Rectal smooth muscle tissue (tissue), 1 donor: ENCODE results near the gene PALM3.

Experiments
- H3K27ac ChIP-seq: one replicate; pipeline ENCODE4 v1.7.0; 2013; ENCODE audit warnings: low read depth, low read length, inconsistent platforms
- H3K27me3 ChIP-seq: one replicate; pipeline ENCODE4 v1.7.0; 2013; ENCODE audit warnings: low read length; ENCODE audit not compliant: control insufficient read depth, insufficient read depth
- H3K36me3 ChIP-seq: one replicate; pipeline ENCODE4 v1.7.0; 2013; ENCODE audit warnings: low read length; ENCODE audit not compliant: control insufficient read depth, insufficient read depth
- H3K4me1 ChIP-seq: one replicate; pipeline ENCODE4 v1.7.0; 2013; ENCODE audit warnings: low read length; ENCODE audit not compliant: control insufficient read depth, insufficient read depth
- H3K4me3 ChIP-seq: one replicate; pipeline ENCODE4 v1.7.0; 2013; ENCODE audit warnings: low read length
- H3K9ac ChIP-seq: one replicate; pipeline ENCODE4 v1.7.0; 2013; ENCODE audit warnings: low read length

PALM3 gene

DNA sequence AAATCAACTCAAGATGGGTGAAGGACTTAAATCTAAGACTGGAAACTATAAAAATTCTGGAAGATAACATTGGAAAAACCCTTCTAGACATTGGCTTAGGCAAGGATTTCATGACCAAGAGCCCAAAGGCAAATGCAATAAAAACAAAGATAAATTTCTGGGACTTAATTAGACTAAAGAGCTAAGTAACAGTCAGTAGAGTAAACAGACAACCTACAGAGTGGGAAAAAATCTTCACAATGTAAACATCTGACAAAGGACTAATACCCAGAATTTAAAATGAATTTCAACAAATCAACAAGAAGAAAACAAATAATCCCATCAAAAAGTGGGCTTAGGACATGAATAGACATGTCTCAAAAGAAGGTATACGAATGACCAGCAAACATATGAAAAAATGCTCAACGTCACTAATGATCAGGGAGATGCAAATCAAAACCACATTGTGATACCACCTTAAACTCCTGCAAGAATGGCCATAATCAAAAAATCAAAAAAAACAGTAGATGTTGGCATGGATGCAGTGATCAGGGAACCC is 49.4 kb downstream of the PALM3 start:
- no peak overlapping the region for H3K4me3 ChIP-seq
- H3K4me1 ChIP-seq: no peaks in the 10 kb centered on the region
- no peak overlapping the region for H3K9ac ChIP-seq
- no peaks in the 10 kb centered on the region for H3K36me3 ChIP-seq
- H3K27me3 ChIP-seq: no peaks in the 10 kb centered on the region
- no peak overlapping the region for H3K27ac ChIP-seq

DNA sequence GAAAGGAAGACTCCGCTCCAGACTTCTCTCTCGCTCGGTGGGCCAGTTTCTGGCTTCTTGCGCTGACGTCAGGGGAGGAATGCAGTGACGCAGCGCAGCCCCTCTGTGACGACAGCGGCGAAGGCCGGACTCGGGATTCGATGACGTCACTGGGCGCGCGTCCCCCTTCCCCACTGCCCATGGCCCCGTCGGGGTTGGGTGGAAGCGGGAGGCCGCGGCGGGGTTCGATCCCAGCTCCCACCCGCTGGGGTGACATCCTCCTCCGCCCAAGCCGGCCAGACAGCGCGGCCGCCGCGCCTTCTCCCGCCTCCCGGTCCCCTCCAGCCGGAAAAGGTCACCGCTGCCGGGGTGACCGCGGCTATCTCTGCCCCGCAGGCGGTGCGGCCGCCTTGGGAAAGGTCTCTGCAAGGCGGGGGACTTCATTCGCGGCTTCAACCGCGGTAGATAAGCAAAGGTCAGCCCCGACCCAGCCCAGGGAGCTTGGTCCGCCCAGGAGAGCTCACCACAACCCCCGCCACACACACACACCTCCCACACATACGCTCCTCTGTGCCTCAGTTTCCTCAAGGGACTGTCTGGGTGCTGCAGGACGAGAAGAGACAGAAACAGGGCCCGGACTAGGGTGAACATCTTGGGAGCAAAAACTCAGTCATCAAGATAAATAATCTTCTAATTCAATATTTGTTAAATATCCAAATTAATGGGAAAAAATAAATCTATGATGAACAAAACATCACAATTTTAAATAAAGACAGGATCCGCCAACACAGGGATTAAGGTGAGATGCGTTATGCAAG is 54.9 kb downstream of the PALM3 start:
- H3K9ac ChIP-seq: peak overlapping the region; percentile 98
- no peaks in the 10 kb centered on the region for H3K27me3 ChIP-seq

DNA sequence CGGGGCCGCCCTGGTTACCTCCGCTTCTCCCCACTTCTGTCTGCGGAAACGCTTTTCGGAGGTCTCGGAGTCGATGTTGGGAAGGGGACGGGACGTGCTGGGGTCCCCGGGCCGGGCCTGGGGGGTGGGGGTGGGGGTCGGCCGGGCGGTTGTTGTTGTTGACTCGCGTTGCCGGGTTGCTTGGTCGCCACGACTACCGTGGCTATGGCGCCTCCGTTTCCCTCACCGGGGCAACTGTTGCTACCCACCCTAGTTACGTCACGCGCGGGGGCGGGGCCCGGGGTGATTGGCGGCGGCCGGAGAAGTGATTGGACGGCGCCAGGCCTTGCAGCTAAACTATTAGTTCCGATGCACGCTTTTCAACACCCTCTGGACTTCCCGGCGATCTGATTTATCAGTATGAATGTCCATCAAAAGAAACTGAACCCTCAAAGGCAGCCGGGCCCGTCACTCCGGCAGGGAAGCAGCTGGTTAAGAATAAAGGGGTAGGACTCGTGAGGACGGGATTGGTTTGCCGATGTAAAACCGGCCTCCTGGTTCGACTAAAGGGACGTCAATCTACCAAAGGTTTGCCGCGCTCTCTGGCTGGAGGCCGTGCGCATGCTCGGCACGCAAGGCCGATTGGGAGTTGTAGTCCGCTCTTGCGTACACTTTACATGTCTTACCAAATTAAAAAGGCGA is 55.7 kb downstream of the PALM3 start, which contains the start of gene RFX1:
RFX1 (minus strand) TSS at position 236 of the 681 bp plus-strand sequence. CDS start 12,477 bp downstream, outside the sequence.
- Histone ChIP-seq H3K27me3 (no peaks in the 10 kb centered on the region), H3K4me1 (peaks cover 2% of the 10 kb centered on the region), H3K9ac (peak within 1 kb of the TSS; percentile 98), H3K36me3 (no peaks in the 10 kb centered on the region), H3K27ac (peak within 1 kb of the TSS; percentile 99), H3K4me3 (peak within 1 kb of the TSS; percentile 93)

More for the DNA sequence above, 54.9 kb downstream of the PALM3 start:
- peak overlapping the region; percentile 93 for H3K4me3 ChIP-seq
- peak overlapping the region; percentile 99 for H3K27ac ChIP-seq
- peaks cover 2% of the 10 kb centered on the region for H3K4me1 ChIP-seq
- no peaks in the 10 kb centered on the region for H3K36me3 ChIP-seq

DNA sequence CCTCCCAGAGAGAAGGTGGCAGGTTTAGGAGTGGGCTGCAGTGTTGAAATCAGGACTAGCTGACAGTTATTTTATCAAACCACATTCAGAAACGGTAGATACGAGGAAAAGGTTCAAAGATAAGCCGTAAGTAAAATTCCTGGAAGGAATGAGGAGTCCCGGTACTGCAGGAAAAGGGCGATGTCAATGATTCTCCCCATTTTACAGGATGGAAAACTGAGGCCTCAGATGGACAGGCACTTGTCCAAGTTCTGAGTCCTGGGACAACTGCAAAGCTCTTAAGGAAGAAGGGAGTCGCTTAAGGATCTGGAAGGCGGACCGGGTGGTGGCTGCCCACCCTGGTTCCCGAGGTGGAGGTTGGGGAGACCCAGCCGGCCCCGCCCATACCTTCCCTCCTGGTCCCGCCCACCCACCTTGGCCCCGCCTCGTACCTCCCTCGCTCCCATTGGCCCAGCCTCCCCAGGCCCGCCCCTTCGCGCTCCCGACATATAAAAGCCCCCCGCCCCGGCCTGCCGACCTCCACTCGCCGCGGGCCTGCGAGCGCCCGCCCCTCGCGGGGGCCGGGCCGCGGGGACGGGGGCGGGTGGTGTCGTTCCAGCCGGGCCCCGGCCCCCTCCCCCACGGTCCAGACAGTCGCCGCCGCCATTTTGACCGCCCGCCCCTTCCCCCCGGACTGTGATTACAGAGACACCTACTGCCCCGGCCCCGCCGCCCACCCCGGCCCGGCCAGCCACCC is 56.4 kb downstream of the PALM3 start:
- H3K9ac ChIP-seq: no peak overlapping the region
- peaks cover 2% of the 10 kb centered on the region for H3K4me1 ChIP-seq
- peak overlapping the region; percentile 99 for H3K27ac ChIP-seq
- no peaks in the 10 kb centered on the region for H3K27me3 ChIP-seq
- no peaks in the 10 kb centered on the region for H3K36me3 ChIP-seq
- H3K4me3 ChIP-seq: peak overlapping the region; percentile 59

DNA sequence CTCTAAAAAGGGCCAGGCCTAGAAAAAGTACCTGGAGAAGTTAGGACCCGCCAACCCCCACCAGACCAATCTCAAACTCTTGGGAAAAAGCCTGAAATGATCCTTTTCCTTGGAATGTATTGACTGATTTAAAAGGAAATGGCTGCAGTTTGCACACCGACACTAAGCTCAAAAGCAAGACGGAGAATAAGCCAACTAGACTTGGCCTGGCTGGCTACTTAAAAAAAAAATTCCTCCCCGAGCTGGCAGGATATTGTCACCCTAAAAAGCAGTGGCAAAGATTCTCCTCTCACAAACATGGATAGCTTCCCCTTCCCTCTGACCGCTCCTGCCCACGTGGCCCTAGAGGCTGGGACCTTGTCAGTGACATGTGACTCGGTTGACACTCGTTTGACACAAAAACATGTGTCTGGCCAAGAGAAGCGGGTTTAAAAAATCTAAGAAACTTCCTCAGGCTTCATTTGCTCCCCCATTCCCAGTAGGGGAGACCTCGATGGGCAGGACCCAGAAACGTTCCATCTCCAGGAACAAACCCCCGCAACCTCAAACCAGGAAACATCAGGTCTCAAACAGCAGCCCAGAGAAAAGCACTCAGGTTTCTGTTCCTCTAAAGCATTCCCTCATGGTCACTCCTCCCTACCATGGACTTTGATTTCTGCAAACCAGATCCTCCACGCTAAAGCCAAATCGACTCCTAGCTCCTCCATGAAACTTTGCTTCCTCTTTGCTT is 57.1 kb downstream of the PALM3 start:
- Histone ChIP-seq H3K4me3 (peak overlapping the region; percentile 11), H3K27me3 (no peaks in the 10 kb centered on the region), H3K27ac (peak overlapping the region; percentile 99), H3K36me3 (no peaks in the 10 kb centered on the region), H3K9ac (no peak overlapping the region), H3K4me1 (peaks cover 2% of the 10 kb centered on the region)
